Spleen (tissue), 11 donors: ENCODE results near the gene PRR29. TPM values are rescaled to one million over a fixed set of nuclear protein-coding genes. Genes with fewer than 3 reads are reported as not detected.

ENCODE experiments used
- DNase-seq: peaks from one replicate; pipeline ENCODE4 v3.0.0-alpha.2; 2020
- H3K27ac ChIP-seq, 8 donors: fragments of 200-600 bp; sonication (generic) in 7 of 8; 1 replicate in 4 of 8; 2 replicates in 4 of 8; pipeline versions ENCODE4 v1.5.0 to v1.8.0; 2016 to 2021; ENCODE audit warnings: inconsistent platforms in 4 of 8, mild to moderate bottlenecking in 4 of 8, moderate library complexity in 1 of 8
- H3K27me3 ChIP-seq, 7 donors: fragments of 200-600 bp; sonication (generic) in 6 of 7; replicated peaks in 1 of 7; 1 replicate in 4 of 7; 2 replicates in 3 of 7; pipeline versions ENCODE4 v1.5.0 to v1.8.0; 2016 to 2021; ENCODE audit warnings: inconsistent platforms in 3 of 7, mild to moderate bottlenecking in 1 of 7
- H3K36me3 ChIP-seq, 6 donors: fragments of 200-600 bp; sonication (generic) in 5 of 6; 1 replicate in 4 of 6; 2 replicates in 2 of 6; pipeline versions ENCODE4 v1.5.0 to v1.8.0; 2016 to 2021; ENCODE audit warnings: inconsistent platforms in 2 of 6
- H3K4me1 ChIP-seq, 6 donors: fragments of 200-600 bp; sonication (generic) in 5 of 6; 1 replicate in 3 of 6; 2 replicates in 3 of 6; pipeline versions ENCODE4 v1.5.0 to v1.8.0; 2016 to 2021; ENCODE audit warnings: inconsistent platforms in 3 of 6
- H3K4me3 ChIP-seq, 8 donors: fragments of 200-600 bp; sonication (generic) in 7 of 8; 1 replicate in 4 of 8; 2 replicates in 4 of 8; pipeline versions ENCODE4 v1.5.0 to v1.8.0; 2016 to 2021; ENCODE audit warnings: inconsistent platforms in 4 of 8, mild to moderate bottlenecking in 4 of 8, moderate library complexity in 2 of 8
- H3K9me3 ChIP-seq, 8 donors: fragments of 200-600 bp; sonication (generic) in 7 of 8; 1 replicate in 4 of 8; 2 replicates in 4 of 8; pipeline versions ENCODE4 v1.5.0 to v1.8.0; 2016 to 2021; ENCODE audit warnings: inconsistent platforms in 4 of 8
- POLR2A ChIP-seq, 3 donors: fragments of 450-650 bp; IDR thresholded peaks; one replicate each; pipeline ENCODE4 v1.5.1; 2017; ENCODE audit warnings: antibody characterized with exemption in 3 of 3, mild to moderate bottlenecking in 1 of 3
- POLR2AphosphoS5 ChIP-seq, 3 donors: sonication (generic); formaldehyde crosslinking; IDR thresholded peaks; one replicate each; pipeline ENCODE4 v1.5.1; 2017; ENCODE audit warnings: antibody characterized with exemption in 3 of 3
- WGBS, 5 donors: extraction: QIAGEN DNeasy Blood & Tissue Kit in 3 of 5; methylation state at CpG; one replicate each; pipeline versions ENCODE4 v1.1.5 to v1.1.7; 2013 to 2018; 5-methylcytosine and 5-hydroxymethylcytosine counted together
- intact Hi-C: fragments of 100-400 bp; cut with DNase I; formaldehyde crosslinking; loops from one replicate; pipeline ENCODE4 v1.15.0; 2023; ENCODE audit warnings: low total_unique reads
- polyA plus RNA-seq, 3 donors: library from polyadenylated mRNA; stranded (reverse); fragments of 200-250 nt; gene quantifications; one replicate each; pipeline ENCODE4 v1.2.1, GENCODE V29; 2013
- total RNA-seq, 7 donors: library from RNA; depleted of rRNA in 3 of 7; stranded (reverse); fragments of >200 nt in 3 of 7; fragmentation: NEBNext Ultra II Directional in 4 of 7; extraction: Animal tissue kit (Norgen Biotek cat#: 25700) in 4 of 7; gene quantifications; one replicate each; pipeline versions ENCODE4 v1.1.0 to v1.2.1, GENCODE V29; 2016 to 2021
- TF ChIP-seq, protein P1 (sequence below), 11 experiments: fragments of 200-600 bp in 7 of 11; fragments of 450-650 bp in 4 of 11; sonication (generic) in 4 of 11; IDR thresholded peaks in 8 of 11; conservative IDR thresholded peaks in 3 of 11; 1 replicate in 7 of 11; 2 replicates in 4 of 11; pipeline versions ENCODE4 v1.4.0 to v1.8.0; 2016 to 2021; ENCODE audit warnings: antibody characterized with exemption in 11 of 11, inconsistent platforms in 4 of 11, mild to moderate bottlenecking in 1 of 11
- donor health status: healthy with polysubstance abuse.
- donor health status: DM: no; HTN: no; CAD: no; lungs with moderate emphysema.
- donor health status: DM: no; HTN: no; CAD: no.
- donor health status: Bipolar disorder and iron deficiency.
- donor health status: healthy.
- donor health status: DM: no; HTN: no; CAD: no.
- donor health status: DM: yes; HTN: yes; CAD: no.

Gene PRR29
- total and polyA plus RNA-seq, 10 donors: 0.65 to 9.1 (median 3.4) TPM

DNA sequence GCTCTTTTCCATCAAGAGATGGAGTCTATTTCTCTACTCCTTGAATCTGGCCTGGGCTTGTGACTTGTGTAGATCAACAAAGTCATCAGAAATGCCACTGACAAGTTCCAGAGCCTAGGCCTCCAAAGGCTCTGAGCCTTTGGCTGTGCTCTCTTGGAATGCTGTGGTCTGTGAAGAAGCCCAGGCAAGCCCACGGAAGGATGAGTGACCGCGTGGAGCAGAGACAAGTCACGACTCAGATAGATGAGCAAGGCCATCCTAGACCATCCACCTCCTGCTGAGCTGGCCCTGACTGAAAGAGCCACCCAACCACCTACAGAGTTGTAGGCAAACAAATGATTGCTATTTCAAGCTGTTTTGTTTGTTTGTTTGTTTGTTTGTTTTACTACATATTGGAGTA is 33.9 kb downstream of the PRR29 start:
- H3K27ac ChIP-seq: no peak overlapping the region
- TF ChIP-seq POLR2A (IDR thresholded peaks at IDR 0.05): no peak
- TF ChIP-seq, protein P1, sequence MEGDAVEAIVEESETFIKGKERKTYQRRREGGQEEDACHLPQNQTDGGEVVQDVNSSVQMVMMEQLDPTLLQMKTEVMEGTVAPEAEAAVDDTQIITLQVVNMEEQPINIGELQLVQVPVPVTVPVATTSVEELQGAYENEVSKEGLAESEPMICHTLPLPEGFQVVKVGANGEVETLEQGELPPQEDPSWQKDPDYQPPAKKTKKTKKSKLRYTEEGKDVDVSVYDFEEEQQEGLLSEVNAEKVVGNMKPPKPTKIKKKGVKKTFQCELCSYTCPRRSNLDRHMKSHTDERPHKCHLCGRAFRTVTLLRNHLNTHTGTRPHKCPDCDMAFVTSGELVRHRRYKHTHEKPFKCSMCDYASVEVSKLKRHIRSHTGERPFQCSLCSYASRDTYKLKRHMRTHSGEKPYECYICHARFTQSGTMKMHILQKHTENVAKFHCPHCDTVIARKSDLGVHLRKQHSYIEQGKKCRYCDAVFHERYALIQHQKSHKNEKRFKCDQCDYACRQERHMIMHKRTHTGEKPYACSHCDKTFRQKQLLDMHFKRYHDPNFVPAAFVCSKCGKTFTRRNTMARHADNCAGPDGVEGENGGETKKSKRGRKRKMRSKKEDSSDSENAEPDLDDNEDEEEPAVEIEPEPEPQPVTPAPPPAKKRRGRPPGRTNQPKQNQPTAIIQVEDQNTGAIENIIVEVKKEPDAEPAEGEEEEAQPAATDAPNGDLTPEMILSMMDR (IDR thresholded peaks at IDR 0.05 in 8 of 11, conservative IDR thresholded peaks at IDR 0.05 in 3 of 11): no peak
- TF ChIP-seq POLR2AphosphoS5 (IDR thresholded peaks at IDR 0.05): no peak
- no peak for DNase-seq
- WGBS, 5 donors: 76 to 100% (median 92%) methylated on average over 4 of the region's 4 CpGs
- H3K4me1 ChIP-seq: peaks cover 0 to 21% (median 4%) of the 10 kb centered on the region in 6 donors
- H3K4me3 ChIP-seq: no peak overlapping the region
- intact Hi-C loops: loop anchor here (5.0 kb wide), 1 partner anchor 100 kb away; the partner anchor contains the start of gene ERN1
- H3K9me3 ChIP-seq: no peaks in the 10 kb centered on the region
- H3K36me3 ChIP-seq: peaks cover 0 to 5% (median 0%) of the 10 kb centered on the region in 6 donors
- no peaks in the 10 kb centered on the region for H3K27me3 ChIP-seq

DNA sequence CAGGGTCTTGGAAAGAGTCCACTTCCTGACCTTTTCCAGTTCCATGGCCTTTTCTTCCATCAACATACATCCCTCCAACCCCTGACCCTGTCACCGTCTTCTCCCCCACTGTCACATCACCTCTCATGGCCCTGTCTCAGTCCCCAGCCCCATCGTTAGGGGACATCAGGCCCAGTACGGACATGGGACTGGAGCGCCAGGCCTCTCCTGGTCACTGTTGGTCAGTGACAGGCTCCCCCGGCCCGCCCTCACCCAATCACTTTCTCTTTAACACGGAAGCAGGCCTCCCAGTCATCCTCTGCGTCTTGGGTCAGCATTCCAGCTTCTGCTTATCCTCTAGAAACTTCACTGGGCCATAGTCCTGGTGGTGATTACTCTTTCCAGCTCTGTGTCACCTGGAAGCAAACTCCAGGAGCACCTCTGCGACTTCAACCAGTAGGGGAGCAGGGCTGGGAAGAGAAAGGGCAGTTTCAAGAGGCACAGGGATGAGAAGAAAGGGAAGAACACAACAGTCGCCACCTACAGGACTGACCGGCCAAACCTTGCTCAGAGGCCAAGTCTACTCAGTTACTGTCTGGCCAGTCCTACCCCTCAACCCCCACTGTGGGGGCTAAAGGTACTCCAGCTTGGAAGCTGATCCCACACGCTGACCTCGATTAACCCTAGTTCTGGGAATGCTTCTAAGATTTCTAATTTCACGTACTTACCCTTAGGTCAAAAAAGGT is 38.2 kb downstream of the PRR29 start:
- Histone ChIP-seq H3K27ac (peak overlapping the region in 1 of 8 donors; percentile 21), H3K9me3 (no peaks in the 10 kb centered on the region), H3K4me1 (peaks cover 0 to 9% (median 0%) of the 10 kb centered on the region in 6 donors), H3K27me3 (no peaks in the 10 kb centered on the region), H3K36me3 (peaks cover 0 to 41% (median 7%) of the 10 kb centered on the region in 6 donors), H3K4me3 (no peak overlapping the region)
- intact Hi-C loops: no loop called here
- WGBS, 5 donors: 88 to 93% (median 90%) methylated on average over 14 of the region's 14 CpGs
- no peak for DNase-seq
- TF ChIP-seq POLR2A (IDR thresholded peaks at IDR 0.05) (no peak), POLR2AphosphoS5 (IDR thresholded peaks at IDR 0.05) (peak in 1 of 3 donors; percentile 25)

DNA sequence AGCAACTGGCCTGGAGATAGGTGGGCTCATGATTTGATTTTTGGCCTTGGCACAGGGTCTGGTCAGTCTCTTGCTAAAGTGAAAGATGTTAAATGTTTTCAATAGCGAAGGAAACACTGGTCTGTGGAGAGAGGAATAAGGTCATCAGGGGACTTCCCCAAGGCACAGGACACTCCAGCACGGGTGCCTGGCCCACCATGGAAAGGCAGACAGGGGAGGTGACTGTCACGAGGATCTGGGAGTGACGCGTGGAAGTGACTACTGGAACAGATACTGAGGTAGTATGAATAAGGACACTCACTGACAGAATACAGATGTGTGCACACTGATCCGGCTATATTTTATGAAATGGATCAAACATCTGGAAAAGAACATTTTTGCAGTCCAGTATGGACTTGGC is 39.0 kb downstream of the PRR29 start:
- H3K27me3 ChIP-seq: no peaks in the 10 kb centered on the region
- H3K36me3 ChIP-seq: peaks cover 0 to 49% (median 7%) of the 10 kb centered on the region in 6 donors
- intact Hi-C loops: no loop called here
- peak overlapping the region in 1 of 8 donors; percentile 21 for H3K27ac ChIP-seq
- no peak for DNase-seq
- no peak for TF ChIP-seq POLR2A (IDR thresholded peaks at IDR 0.05)
- H3K9me3 ChIP-seq: no peaks in the 10 kb centered on the region
- 60 to 76% (median 73%) methylated on average over 6 of the region's 6 CpGs for WGBS, 5 donors
- no peak overlapping the region for H3K4me3 ChIP-seq
- H3K4me1 ChIP-seq: peaks cover 0 to 9% (median 0%) of the 10 kb centered on the region in 6 donors

DNA sequence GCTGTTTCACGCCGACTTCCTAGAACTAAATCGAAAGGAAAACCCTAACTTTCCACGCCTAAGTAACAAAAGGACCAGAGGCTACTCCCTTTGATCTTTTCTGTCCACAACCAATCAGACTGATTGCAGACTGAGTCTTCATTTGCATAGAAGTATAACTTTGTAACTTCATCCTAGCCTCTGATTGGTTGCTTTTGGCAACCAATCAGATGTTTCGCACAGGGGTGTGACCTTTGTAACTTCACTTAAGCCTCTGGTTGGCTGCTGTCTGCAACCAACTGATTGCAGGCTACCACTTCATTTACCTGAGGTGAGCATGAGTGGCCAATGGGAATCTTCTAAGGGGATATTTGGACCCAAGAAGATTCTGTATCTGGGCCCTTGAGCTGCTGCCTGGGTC is 39.7 kb downstream of the PRR29 start:
- H3K36me3 ChIP-seq: peaks cover 0 to 55% (median 8%) of the 10 kb centered on the region in 6 donors
- 95 to 98% (median 97%) methylated on average over 5 of the region's 5 CpGs for WGBS, 5 donors
- H3K4me3 ChIP-seq: no peak overlapping the region
- H3K27ac ChIP-seq: no peak overlapping the region
- H3K4me1 ChIP-seq: peaks cover 0 to 9% (median under 1%) of the 10 kb centered on the region in 6 donors
- no peaks in the 10 kb centered on the region for H3K27me3 ChIP-seq
- H3K9me3 ChIP-seq: no peaks in the 10 kb centered on the region
- no peak for TF ChIP-seq POLR2A (IDR thresholded peaks at IDR 0.05)
- TF ChIP-seq, protein P1 (IDR thresholded peaks at IDR 0.05 in 8 of 11, conservative IDR thresholded peaks at IDR 0.05 in 3 of 11): no peak
- no peak for TF ChIP-seq POLR2AphosphoS5 (IDR thresholded peaks at IDR 0.05)
- DNase-seq: no peak
- intact Hi-C loops: no loop called here

DNA sequence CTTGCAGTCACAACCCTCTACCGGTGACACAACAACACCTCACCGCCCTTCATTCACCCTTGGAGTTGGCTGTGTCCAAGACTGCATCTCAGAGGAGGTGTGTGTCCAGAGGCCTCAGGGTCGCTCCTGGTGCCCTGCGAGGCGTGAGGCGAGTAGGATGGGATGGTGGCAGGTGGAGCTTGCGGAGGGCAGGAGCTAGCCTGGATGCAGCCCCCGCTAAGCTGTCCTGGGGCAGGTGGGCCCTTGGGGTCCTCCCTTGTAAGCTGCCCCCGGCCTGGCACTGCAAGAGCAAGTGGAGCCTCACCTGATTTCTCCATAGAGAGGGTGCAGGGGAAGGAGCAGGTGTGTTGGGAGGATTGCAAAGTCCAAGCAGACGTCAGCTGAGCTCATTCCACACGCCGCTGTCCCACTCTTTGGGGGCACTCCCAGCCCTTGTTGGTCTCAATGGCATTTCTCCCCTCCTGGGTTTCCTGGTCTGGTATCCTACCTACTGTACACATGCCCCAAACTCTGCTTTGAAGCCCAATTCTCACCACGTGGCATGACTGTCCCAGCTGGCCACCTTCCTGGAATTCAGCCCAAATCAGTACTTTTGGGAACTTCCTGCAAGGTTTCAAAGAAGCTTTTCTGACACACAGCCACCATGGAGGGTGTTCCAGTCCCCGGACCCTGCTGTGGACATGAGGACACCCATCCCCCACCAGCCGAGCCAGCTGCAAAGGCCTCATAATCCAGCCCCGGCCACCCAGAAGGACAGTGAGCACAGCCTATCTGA is 40.4 kb downstream of the PRR29 start:
- H3K4me3 ChIP-seq: no peak overlapping the region
- peak in 2 of 3 donors; percentile 17 to 58 for TF ChIP-seq POLR2AphosphoS5 (IDR thresholded peaks at IDR 0.05)
- TF ChIP-seq, protein P1 (IDR thresholded peaks at IDR 0.05 in 8 of 11, conservative IDR thresholded peaks at IDR 0.05 in 3 of 11): no peak
- no peaks in the 10 kb centered on the region for H3K27me3 ChIP-seq
- H3K9me3 ChIP-seq: no peaks in the 10 kb centered on the region
- peaks cover 0 to 62% (median 15%) of the 10 kb centered on the region in 6 donors for H3K36me3 ChIP-seq
- intact Hi-C loops: no loop called here
- H3K4me1 ChIP-seq: peaks cover 0 to 9% (median 2%) of the 10 kb centered on the region in 6 donors
- H3K27ac ChIP-seq: no peak overlapping the region
- WGBS, 5 donors: 86 to 91% (median 87%) methylated on average over 16 of the region's 16 CpGs
- no peak for DNase-seq
